ENCODE data around the gene SFSWAP.
"Not testable (repeated sequence)": the region's sequence is repeated elsewhere in the genome, so short reads cannot be mapped to it uniquely, and the experiment has no call there.

Gene SFSWAP

GRCh38 chr12:131710464-131711457, at the start of gene SFSWAP:
TSS of gene SFSWAP (plus strand) at chr12:131711090. CDS start at chr12:131711230, 140 bp downstream.
- peak; percentile 65 to 83 for DNase-seq

GRCh38 chr12:131661170-131661985, 49.5 kb upstream of the SFSWAP start:
- not testable (repeated sequence) for DNase-seq

GRCh38 chr12:131661986-131662288, 49.0 kb upstream of the SFSWAP start:
- not testable (repeated sequence) for DNase-seq

- DNase-seq: not testable (repeated sequence)
These were observed 48.5 kb upstream of the SFSWAP start for GRCh38 chr12:131662346-131662745.

GRCh38 chr12:131665666-131666065, 45.2 kb upstream of the SFSWAP start:
- DNase-seq: not testable (repeated sequence)

GRCh38 chr12:131666486-131666885, 44.4 kb upstream of the SFSWAP start:
- not testable (repeated sequence) for DNase-seq

GRCh38 chr12:131666978-131667601, 43.8 kb upstream of the SFSWAP start:
- not testable (repeated sequence) for DNase-seq

- no peak for DNase-seq
These were observed 39.6 kb upstream of the SFSWAP start for GRCh38 chr12:131671276-131671675.

GRCh38 chr12:131671871-131672270, 39.0 kb upstream of the SFSWAP start:
- DNase-seq: no peak

- DNase-seq: no peak
These were observed 38.5 kb upstream of the SFSWAP start for GRCh38 chr12:131672311-131672940.

- DNase-seq: no peak
These were observed 37.7 kb upstream of the SFSWAP start for GRCh38 chr12:131672941-131673887.

- DNase-seq: no peak
These were observed 37.0 kb upstream of the SFSWAP start for GRCh38 chr12:131673888-131674257.

GRCh38 chr12:131674373-131674772, 36.5 kb upstream of the SFSWAP start:
- DNase-seq: no peak

- no peak for DNase-seq
These were observed 35.5 kb upstream of the SFSWAP start for GRCh38 chr12:131675126-131676080.

- no peak for DNase-seq
These were observed 34.3 kb upstream of the SFSWAP start for GRCh38 chr12:131676544-131676943.

- DNase-seq: not testable (repeated sequence)
These were observed 33.8 kb upstream of the SFSWAP start for GRCh38 chr12:131677067-131677466.

GRCh38 chr12:131677699-131678098, 33.2 kb upstream of the SFSWAP start:
- DNase-seq: no peak

- not testable (repeated sequence) for DNase-seq
These were observed 32.3 kb upstream of the SFSWAP start for GRCh38 chr12:131678389-131679181.

- not testable (repeated sequence) for DNase-seq
These were observed 31.7 kb upstream of the SFSWAP start for GRCh38 chr12:131679186-131679585.
